Activated CD4-positive, alpha-beta T cell treated with anti-CD3 and anti-CD28 coated beads for 24 hours (primary cell): ENCODE measurements around the gene POLR1D.

Source experiments
- DNase-seq, 2 donors: peaks; one replicate each; pipeline ENCODE4 v3.0.0-alpha.2; 2020; ENCODE audit warnings: low read depth in 2 of 2

The POLR1D gene, protein sequence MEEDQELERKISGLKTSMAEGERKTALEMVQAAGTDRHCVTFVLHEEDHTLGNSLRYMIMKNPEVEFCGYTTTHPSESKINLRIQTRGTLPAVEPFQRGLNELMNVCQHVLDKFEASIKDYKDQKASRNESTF

DNA sequence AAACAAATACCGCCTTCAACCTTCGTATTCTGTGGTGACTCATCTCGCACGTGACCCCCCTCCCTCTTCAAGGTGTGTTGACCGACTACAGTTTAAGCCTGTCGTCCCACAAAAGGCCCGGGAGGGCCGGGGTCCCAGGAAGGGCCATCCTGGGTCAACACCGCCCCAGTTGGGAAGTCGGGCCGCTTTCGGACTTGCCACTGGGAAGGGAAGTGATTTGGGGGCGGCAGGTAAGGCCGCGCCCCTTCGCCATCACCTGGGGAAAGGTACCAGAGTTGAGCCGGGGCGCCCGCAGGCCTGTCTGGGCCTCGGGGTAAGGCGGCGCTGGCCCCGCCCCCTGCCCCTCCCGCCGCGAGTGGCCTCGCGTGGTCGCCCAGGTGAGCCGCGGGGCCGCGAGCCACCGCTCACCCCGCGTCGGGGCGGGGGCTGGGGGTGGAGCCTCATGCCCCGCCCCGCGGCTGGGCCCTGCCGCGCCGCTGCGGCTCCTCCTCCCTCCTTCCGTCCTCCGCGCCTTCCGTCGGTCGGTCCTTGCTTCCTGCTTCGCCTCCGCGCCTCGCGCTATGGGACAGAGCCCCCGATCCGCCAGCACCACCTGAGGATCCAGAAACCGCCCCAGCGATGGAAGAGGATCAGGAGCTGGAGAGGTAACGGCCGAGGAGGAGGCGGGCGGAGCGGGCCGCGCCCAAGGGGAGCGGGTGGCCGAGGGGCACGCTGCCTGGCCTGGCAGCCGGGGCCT lies at the start of gene POLR1D:
Gene POLR1D (plus strand): TSS at position 527 of the 736 bp plus-strand sequence. CDS start 92 bp downstream, at position 619.
- peak; percentile 47 to 64 for DNase-seq

DNA sequence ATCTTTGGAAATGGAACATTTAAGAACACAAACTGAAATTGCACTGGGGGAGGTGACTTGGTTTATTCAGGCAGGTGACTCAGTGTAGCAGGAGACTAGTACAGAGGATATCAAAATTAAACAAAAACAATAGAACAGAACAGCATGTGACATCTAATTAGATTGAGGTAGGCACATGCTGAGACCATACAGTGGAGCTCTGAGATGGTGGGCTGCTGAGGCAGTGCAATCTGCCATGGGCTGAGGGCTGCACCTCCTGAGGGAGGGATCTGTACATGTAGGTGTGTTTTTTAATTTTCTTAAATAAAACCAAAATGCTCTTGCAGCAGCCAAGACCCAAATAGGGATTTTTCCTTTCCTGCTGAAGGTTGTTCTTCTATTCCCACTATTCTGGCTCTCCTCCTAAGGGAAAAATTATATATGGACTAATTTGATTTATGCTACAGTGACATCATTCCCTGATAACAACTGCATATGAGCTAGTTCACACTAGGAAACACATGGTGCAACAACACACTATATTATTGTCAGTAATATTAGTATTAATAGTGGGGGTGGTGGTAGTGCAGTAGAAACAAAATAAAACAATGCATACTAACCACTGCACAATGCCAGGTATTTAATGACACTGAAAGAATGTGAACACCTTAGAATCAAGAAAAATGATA lies 49.3 kb upstream of the POLR1D start:
- no peak for DNase-seq

DNA sequence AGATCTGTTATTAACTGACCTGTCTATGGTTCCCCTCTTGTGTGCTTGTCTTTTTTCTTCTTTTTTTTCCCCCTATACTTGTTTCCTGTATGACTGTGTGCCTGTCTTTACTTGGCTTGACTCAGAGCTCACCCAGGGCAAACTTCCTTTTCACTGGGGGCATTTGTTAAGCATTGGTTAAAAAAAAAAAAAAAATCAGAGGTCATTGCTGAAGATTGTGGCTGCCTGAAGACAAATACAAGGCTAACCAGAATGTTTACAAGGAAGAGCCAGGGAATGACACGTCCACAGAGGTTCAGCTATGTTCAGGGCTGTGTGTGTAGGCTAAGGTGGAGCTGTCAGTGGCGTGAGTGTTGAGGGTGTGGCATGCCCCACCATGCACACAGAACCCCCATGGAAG lies 48.4 kb upstream of the POLR1D start:
- no peak for DNase-seq

DNA sequence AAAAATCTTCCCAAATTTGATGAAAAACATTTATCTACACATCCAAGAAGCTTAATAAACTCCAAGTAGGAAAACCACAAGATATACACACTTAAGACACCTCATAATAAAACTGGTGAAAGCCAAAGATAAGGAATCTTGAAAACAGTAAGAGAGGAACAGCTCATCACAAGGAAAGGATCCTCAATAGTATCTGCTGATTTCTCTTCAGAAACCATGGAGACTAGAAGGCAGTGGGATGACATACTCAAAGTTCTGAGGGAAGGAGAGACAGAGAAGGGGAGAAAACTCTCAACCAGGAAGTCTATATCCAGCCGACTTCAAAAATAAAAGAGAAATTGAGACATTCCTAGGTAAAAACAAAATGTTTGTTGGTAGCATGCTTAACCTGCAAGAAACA lies 47.0 kb upstream of the POLR1D start:
- DNase-seq, result no peak

DNA sequence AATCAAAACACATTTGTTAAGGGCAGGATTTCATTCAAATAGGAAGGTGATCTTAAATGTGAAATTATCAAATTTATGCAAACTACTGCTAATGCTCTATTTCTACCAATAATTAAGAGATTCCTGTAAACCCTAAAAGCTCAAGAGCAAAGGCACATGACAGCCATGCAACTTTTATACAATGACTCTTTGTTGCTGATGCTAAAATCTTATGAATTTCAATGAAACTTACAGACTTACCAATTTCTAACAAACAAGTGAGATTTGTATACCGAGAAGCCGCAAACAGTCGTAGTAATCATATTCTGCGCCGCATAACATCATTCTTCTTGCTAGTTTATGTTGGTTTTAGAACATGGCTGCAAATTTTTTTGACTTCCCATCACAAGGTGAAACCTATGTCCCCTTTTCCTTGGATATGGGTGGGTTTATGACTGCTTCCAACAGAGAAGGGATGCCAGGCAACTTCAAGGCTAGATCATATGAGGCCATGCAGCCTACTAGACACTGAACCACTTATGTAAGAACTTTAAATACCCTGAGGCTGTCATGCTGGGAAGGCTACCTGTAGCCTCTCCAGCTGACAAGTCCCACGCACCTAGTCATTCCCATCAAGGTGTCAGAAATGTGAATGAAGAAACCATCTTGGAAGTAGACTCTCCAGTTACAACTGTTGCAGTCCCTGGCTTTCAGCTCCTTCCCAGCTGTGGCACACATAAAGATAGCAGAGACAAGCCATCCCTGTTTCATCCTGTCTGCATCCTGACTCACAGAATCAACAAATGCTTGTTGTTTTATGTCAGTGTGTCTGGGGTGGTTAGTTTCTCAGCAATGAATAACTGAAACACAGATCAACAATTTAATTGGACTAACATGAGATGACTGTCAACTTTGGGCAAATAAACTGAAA lies 43.3 kb upstream of the POLR1D start:
- DNase-seq, result no peak

DNA sequence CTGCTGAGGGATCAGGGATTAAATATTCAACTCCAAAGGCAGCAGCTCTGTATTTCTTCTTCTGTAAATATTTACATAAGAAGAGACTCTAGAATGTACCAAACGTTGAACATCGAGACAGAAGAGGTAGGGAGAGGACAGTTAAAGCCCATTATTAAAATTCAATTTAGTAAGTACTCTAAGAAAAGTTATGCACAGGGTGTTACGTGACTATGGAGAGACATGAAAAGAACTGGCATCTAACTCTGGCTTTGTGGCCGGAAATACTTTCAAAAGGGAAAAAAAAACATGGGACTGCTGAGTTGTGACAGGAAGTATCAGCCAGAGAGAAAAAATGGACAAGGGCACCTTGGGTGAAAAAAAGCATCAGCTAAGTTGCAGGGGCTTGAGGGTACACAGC lies 38.0 kb upstream of the POLR1D start:
- no peak for DNase-seq

DNA sequence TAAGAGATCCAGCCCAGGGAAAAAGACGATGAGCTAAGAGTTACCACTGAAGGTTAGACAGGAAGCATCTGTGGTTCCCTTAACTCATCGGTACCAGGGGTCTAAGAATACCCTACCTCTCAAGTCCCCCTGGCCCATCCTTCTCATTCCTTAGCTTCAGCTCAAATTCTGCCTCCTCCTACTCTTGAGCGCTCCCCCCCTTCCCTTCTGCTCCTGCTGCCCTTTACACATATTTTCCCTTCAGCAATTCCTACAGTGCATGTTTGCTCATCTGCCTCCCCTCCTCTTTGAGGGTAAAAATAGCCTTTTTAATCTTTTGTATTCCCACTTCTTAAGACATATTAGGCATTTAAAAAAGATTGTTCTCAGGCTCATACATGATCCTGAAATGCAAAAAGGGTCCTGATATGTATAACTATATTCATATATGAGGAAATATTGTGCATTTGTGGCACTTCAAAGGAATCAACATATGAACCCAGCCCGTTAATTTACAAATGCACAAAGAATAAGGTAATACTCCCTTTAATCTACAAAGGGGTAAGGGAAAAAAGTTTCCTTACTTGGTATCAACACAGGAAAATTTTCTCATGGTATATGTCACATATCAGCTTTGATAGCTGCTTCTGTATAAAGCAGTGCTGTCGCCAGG lies 34.5 kb upstream of the POLR1D start:
- no peak for DNase-seq

DNA sequence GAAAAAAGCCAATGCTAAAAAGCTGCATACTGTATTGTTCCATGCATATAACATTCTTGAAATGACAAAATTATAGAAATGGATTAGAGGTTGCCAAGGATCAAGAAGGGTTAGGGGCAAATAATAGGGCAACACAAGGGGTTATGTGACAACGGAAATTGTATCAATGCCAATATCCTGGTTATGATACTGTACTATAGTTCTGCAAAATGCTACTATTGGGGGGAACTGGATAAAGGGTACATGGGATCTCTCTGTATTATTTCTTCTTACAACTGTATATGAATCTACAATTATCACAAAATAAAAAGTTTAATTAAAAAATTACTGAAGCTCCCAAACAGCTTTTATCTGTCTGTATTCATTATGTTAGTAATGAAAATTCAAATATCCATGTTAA lies 33.3 kb upstream of the POLR1D start:
- DNase-seq, result no peak

DNA sequence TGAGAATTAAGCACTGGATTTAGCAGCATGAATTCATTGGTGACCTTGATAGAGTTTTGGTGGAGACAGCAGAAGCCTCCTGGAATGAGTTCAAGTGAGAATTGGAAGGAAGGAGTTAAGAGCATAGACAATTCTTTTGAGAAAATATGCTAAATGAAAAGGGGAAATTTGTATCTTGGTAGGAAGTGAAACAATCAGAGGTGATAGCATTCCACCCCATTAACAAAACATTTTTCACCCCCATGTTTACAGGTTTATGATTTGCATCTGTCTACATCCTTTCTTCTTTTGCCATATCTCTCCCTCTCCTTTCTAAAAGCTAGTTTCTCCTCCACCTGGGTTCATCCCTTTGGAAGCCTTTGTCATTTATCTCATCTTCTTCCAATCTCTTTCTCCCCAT lies 28.8 kb upstream of the POLR1D start:
- no peak for DNase-seq

DNA sequence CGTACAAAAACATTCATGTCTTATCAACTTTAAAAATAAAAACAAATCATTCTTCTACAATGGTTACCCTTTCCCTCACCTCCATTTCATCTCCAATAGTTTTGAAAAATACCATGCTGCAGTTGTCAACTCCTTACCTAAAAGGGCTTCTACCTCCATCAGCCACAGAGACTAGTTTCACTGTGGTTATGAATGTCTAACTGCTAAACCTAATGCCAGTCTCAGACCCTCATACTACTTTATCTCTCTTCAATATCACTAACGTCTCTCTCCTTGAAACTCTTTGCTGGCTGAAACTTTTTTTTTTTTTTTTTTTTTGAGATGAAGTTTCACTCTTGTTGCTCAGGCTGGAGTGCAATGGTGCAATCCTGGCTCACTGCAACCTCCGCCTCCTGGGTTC lies 28.4 kb upstream of the POLR1D start:
- no peak for DNase-seq

DNA sequence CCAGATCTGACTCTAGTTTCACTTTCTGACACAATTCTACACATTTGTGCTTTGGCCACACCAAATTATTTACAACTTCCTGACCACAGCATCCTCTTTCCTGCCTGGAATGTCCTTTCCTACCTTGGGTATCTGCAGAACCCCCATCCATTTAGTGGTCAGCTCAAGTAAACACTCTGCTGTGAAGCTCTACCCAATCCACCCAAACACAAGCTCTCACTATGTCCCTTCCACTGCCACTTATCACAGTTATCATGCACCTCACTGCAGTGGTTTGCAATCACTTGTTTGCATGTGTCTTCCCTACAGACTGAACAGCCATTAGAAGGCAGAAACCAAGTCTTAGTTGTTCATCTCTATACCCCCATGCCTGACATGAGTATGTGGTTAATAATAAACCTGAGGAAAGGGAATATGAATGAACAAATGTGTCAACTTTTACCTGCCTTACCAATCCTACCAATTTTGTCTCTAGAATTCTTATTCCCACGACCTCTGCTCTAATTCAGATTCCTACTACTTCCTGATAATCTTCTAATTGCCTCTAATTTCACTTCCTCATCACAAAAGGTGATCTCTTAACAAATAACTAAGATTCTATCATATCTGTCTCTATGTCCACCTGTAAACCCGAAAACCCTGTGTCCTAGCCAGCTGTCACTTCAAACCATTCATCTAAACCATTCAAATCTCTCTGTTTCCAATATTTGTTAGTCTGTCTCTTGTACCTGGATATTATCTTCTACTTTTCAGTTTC lies 26.5 kb upstream of the POLR1D start:
- DNase-seq, result no peak

DNA sequence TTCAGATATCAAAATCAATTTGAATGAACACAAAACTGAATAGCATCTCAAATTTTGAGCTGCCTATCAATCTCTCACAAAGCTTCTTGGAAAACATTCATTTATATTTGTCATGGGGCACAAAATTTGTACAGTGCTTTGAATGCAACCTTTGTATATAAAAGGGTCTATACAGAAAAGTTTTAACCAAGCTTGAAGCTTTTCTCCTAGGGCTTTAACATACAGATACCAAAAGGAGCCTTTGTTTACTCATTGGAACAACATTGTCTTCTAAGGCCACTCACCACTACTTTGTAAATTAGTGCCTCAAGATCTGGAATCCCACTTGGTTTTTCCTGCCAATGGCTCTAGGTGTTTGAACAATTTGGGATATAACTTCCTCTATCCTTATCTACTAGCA lies 22.6 kb upstream of the POLR1D start:
- no peak for DNase-seq

DNA sequence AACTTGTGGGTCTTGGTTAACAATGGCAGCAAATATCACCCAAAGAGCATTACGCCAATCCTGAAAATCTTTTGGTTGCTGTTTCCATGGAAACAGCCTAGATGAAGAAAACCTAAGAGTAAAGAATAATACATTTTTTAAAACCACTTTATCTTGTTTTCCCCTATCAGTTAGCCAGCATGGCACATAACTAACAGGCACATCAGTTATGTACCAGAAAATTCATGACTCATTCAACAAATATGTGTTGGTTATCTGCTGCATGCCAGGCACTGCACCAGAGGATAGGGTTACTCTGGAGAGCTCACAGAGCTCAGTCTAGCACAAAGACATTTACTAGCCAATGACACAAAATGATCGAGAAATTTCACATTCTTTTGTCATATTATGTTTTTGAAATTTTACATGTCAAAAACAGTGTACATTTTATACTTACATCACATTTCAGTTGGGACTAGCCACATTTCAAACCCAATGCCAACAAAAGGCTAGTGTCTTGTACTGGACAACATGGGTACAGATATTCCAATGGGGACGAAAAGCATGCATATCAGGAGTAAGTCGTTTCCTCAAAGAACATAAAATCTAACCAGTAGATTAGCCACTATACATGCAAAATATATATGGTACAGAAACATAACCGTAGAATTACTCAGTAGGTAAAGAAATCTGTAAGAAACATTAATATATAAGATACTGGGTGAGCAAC lies 21.7 kb upstream of the POLR1D start:
- no peak for DNase-seq

DNA sequence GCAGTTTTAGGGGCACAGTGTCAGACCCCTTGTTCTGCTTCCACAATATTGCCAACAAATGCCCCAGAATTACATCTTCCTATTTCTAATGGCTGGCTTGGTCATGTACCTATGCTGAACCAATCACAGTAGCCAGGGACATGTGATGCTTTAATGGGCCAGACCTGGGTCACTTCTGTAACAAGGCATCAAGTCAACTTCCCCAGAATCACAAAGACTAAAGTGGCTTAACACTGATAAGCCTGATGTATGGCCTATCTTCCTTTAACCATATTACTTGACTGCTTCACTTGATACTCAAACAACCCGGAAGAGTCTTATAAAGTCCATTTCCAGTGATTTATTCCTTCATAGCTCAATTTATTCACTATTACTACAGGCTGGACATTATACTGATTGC lies 21.0 kb upstream of the POLR1D start:
- no peak for DNase-seq

DNA sequence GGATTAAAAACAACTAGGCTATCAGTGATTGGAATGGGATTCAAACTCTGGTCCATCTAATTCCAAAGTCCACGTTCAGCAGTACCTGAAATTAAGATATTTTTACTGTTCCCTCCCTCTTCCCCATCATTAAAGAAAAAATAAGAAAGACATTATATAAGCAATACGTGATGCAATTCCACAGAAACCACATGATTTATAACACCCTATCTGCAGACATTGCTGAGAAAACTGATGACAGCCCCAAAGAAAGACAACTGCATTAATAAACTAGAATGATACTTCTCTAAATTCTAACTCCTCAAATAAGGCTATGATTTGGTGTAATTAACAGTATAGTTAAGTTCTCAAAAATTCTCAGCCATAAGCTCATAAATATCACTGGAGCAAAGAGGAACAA lies 20.5 kb upstream of the POLR1D start:
- DNase-seq, result no peak

DNA sequence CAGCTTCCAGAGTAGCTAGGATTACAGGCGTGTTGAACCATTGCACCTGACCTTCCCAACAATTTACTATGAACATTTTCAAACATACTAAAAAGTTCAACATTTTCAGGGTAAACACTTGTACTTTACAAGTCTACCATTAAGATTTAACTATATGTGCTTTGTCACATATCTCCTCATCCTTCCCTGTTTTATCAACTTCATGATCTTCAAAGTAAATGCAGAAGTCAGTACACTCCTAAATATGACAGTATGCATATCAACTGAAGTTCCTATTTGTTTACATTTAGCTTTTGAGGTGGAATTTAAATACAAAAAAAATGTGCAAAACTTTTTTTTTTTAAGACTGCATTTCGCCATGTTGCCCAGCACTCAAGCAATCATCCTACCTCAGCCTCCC lies 19.9 kb upstream of the POLR1D start:
- no peak for DNase-seq

DNA sequence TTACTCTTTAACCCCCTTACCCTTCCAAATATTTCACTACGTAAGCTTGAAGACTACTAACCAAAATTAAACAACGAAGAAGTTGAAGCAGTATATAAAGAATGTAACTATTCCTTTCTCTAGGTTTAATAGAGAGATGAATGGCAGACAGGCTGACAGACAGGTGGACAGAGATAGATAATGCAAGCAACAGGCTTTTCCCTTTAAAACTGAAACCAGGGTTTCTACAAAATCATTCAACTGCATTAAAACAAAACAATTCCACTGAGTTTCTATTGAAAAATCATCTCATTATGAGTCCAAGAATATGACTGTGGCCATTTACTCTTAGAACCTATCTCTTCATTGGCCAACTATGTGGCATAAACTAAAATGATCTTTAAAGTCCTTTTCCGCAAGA lies 16.6 kb upstream of the POLR1D start:
- no peak for DNase-seq

DNA sequence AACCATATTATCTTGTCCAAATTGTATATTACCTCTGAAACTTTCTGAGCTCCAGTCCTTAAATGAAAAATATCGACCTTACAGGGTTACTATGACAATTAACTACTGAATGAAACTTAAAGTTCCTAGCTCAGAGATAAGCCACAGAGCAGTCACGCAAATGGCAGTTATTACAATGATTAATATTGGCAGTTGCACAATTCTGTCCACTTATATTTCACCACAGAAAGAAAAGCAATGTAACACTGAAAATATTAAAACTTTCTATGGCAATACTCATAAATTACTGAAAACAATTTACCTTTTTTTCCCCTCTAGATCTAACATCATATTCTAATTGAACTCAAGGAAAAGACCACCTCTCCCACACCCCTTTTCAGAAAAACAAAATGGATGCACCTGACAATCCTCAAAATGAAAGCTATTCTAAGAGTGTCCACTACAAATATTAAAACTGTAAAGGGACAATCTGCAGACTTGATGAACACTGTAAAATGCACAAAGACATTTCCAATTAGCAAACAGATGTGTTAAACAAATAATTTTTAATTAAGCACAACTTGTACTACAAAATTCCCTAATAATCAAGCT lies 16.0 kb upstream of the POLR1D start:
- DNase-seq, result no peak

DNA sequence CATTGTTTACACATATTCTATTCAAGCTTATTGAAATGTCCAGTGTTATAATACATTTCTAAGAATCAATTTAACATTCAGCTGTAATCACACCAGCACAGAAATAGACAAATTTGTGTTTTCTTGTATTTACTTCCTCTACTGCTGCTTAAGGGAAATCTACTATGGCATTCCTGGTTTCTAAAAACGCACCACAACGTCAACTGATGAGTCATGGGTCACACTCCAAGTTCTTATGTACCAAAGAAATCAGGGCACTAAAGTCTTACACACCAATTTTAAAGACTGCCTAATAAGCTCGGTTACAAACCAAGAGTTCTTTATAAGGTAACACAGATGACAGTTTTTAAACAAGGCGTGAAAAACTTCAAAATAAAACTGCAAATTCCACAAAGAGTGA lies 14.6 kb upstream of the POLR1D start:
- DNase-seq, result no peak

DNA sequence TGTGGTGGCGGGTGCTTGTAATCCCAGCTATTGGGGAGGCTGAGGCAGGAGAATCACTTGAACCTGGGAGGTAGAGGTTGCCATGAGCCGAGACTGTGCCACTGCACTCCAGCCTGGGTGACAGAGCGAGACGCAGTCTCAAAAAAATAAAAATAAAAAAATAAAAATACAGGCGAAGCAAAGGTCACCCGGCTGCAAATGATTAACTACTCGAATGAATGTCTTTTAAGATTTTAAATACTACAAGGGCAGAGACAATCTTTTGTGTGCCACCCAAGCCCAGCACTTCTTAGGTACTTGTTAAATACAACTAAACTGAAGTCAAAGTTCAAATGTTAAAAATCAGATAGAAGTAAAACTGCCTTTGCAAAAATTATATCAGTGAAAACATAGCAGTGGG lies 8.1 kb upstream of the POLR1D start:
- no peak for DNase-seq
